GM12864 (cell line): Measurements from ENCODE around the gene SCYGR3.

Experiments used
- DNase-seq: peaks from one replicate; pipeline ENCODE4 v3.0.0-alpha.2; 2011; ENCODE audit warnings: low read depth
- H3K4me3 ChIP-seq: 2 replicates; pipeline ENCODE4 v1.5.1; 2011; ENCODE audit warnings: mild to moderate bottlenecking, low read depth, low read length, control low read depth
- TF ChIP-seq, protein P1 (sequence below): IDR thresholded peaks from 2 replicates; pipeline ENCODE4 v1.5.1; 2011; ENCODE audit warnings: low read depth, mild to moderate bottlenecking, moderate library complexity, low read length, control low read depth, inconsistent platforms; ENCODE audit errors: missing control alignments

SCYGR3 gene, protein sequence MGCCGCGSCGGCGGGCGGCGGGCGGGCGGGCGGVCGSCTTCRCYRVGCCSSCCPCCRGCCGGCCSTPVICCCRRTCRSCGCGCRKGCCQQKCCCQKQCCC

DNA sequence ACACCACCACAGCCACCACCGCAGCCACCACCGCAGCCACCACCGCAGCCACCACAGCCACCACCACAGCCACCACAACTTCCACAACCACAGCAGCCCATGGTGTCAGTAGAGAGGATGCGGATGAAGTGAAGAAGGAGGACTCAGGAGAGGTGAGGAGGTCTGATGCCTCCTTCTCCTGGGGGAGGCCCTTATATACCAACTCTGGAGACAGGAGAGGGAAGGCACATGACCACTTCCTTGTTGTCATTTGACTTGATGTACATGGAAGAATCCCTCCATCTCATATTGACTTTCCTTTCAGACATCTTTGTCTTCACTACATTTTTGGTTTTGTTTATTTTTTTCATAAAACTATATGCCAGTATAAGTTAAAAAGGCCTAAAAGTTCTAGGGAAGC, at the start of gene SCYGR3:
Gene SCYGR3, minus strand, starts transcription at position 101 of the 400 bp plus-strand sequence. Its CDS starts 0 bp downstream, at position 101.
- DNase-seq: no peak
- no peak within 1 kb of the TSS for H3K4me3 ChIP-seq
- TF ChIP-seq, protein P1, sequence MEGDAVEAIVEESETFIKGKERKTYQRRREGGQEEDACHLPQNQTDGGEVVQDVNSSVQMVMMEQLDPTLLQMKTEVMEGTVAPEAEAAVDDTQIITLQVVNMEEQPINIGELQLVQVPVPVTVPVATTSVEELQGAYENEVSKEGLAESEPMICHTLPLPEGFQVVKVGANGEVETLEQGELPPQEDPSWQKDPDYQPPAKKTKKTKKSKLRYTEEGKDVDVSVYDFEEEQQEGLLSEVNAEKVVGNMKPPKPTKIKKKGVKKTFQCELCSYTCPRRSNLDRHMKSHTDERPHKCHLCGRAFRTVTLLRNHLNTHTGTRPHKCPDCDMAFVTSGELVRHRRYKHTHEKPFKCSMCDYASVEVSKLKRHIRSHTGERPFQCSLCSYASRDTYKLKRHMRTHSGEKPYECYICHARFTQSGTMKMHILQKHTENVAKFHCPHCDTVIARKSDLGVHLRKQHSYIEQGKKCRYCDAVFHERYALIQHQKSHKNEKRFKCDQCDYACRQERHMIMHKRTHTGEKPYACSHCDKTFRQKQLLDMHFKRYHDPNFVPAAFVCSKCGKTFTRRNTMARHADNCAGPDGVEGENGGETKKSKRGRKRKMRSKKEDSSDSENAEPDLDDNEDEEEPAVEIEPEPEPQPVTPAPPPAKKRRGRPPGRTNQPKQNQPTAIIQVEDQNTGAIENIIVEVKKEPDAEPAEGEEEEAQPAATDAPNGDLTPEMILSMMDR: no peak

DNA sequence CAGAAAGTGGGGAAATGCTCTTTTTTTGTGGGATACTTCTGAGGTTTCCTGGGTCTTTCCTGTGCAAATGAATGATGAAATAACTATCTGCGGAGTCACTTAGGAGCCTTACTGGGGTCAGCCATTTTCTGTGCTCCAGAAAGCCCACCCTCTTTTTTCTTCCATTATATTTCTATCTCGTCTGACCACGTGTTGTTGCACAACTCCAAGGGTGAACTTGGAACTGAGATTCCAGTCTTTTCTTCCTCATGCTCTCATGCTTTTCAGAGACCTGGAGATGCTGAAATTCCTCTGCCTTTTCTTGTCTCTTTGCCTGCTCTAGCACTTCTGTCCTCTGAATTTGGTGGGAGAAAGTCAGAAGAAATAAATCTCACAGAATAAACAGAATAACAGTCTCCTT, 47.2 kb upstream of the SCYGR3 start:
- H3K4me3 ChIP-seq: no peak overlapping the region
- DNase-seq: no peak
- TF ChIP-seq, protein P1: no peak

DNA sequence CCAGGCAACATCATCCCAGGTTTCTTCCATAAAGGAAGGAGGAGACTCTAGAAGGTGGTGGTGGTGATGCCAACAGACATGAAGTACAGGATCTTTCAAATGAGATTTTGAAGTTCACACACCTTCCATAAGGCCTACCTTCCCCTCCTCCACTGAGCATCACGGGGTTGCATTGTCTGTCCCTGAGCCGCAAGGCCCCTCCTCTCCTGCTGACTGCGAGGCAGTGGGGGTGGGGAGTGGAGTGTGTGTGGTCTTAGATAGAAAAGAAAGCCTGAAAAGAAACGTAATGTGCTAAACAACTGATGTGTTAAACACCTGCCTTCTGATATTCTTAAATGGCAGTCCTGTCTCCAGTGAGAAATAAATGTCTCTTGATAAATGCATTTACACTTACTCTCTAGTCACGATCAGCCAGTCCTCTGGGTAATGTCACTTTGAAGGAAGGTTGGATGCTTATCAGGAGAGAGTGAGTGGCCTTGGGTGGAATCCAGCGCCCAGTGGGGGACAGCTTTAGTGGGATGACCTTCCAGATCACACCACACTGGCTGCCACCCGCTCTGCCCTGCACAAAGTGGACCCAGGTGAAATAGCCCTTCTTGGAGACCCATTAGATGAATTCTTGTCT, 46.5 kb upstream of the SCYGR3 start:
- TF ChIP-seq, protein P1: no peak
- H3K4me3 ChIP-seq: no peak overlapping the region
- DNase-seq: no peak

DNA sequence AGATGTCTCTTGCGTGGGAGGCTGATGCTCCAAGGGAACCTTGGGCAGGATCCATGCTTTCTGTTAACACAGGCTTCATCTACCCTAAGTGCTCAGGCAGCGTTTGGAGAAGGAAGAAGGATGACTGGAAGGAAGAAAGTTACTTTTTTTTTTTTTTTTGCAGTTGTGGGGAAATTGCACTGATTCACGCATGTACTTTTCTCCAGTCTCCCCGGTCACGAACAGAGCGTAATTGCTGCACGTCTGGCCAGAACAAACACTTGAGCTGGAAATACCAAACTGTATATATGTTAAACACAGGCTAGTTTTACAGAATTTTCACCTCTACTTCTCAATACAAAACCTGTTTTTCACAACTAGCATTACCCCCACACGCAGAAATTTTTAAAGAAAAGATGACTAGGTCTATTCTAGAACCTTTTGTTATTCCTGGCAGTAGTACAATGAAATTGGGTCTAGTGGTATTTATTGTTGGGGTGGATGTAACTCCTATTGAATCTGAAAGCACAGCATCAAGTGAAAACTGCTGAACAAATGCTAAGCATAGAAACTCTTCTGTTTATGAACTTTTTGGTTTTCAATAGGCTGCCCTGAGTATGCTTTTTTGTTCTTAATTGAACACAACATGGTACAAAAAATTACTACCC, 42.7 kb upstream of the SCYGR3 start:
- no peak for DNase-seq
- no peak overlapping the region for H3K4me3 ChIP-seq
- TF ChIP-seq, protein P1: no peak

DNA sequence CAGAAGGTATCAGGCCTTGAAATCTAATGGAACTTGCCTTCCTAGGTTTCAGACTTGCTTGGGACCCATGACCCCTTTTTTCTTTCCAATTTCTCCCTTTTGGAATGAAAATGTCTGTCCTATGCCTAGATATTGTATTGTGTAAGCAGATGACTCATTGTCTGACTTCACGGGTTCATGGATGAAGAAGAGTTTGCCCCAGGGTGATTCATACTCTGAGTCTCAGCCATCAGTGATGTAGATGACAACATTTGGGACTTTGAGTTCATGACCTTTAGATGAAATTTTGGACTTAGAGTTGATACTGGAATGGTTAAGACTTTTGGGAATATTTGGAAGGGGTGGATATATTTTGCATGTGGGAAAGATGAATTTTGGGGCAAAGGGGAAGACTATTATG, 40.8 kb upstream of the SCYGR3 start:
- TF ChIP-seq, protein P1: no peak
- DNase-seq: no peak
- no peak overlapping the region for H3K4me3 ChIP-seq

DNA sequence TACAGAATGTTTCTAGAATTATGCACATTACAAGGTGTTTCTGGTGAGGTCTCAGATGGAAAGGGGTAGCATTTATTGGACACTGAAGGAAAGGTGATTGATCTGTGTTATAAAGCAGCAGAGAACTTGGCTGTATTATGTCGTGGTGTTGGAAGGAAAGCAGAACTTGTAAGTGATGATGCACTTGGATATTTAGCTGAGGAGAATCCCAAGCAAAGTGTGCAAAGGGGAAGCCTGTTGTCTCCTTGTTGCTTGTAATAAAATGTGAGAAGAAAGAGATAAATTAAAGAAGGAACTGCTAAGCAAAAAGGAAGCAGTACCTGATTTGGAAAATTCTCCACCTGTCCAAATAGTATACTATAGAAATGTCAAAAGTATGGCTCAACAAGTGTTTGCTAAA, 39.8 kb upstream of the SCYGR3 start:
- TF ChIP-seq, protein P1: no peak
- no peak for DNase-seq
- no peak overlapping the region for H3K4me3 ChIP-seq
